HG03175 (cell line): Measurements from ENCODE around the gene SPTBN1.
"Not testable (repeated sequence)": the region's sequence is repeated elsewhere in the genome, so short reads cannot be mapped to it uniquely, and the experiment has no call there.

Experiments
- ATAC-seq: cut with Tn5 transposase; IDR thresholded peaks from one replicate; pipeline ENCODE4 v1.9.1; 2021; ENCODE audit warnings: mild to moderate bottlenecking, moderate library complexity; ENCODE audit not compliant: unreplicated experiment

The SPTBN1 gene

GRCh38 chr2:54468673-54469072 lies 12.5 kb downstream of the SPTBN1 start:
- no peak for ATAC-seq

GRCh38 chr2:54469484-54470053 lies 13.4 kb downstream of the SPTBN1 start:
- no peak for ATAC-seq

GRCh38 chr2:54470266-54470938 lies 14.3 kb downstream of the SPTBN1 start:
- no peak for ATAC-seq

- peak; percentile 78 for ATAC-seq
These were observed 15.1 kb downstream of the SPTBN1 start for GRCh38 chr2:54471221-54471711.

- ATAC-seq: no peak
These were observed 17.7 kb downstream of the SPTBN1 start for GRCh38 chr2:54473851-54474250.

- ATAC-seq: no peak
These were observed 19.2 kb downstream of the SPTBN1 start for GRCh38 chr2:54475285-54475684.

- no peak for ATAC-seq
These were observed 19.8 kb downstream of the SPTBN1 start for GRCh38 chr2:54475919-54476318.

- ATAC-seq: no peak
These were observed 20.7 kb downstream of the SPTBN1 start for GRCh38 chr2:54476852-54477251.

GRCh38 chr2:54477896-54478295 lies 21.8 kb downstream of the SPTBN1 start:
- no peak for ATAC-seq

GRCh38 chr2:54478899-54479298 lies 22.8 kb downstream of the SPTBN1 start:
- no peak for ATAC-seq

GRCh38 chr2:54479424-54479823 lies 23.3 kb downstream of the SPTBN1 start:
- ATAC-seq: no peak

- ATAC-seq: no peak
These were observed 23.9 kb downstream of the SPTBN1 start for GRCh38 chr2:54480025-54480424.

GRCh38 chr2:54481686-54482085 lies 25.6 kb downstream of the SPTBN1 start:
- ATAC-seq: no peak

- ATAC-seq: no peak
These were observed 26.6 kb downstream of the SPTBN1 start for GRCh38 chr2:54482715-54483114.

GRCh38 chr2:54483426-54483825 lies 27.3 kb downstream of the SPTBN1 start:
- ATAC-seq: no peak

- not testable (repeated sequence) for ATAC-seq
These were observed 29.6 kb downstream of the SPTBN1 start for GRCh38 chr2:54485756-54486155.

GRCh38 chr2:54486766-54487165 lies 30.6 kb downstream of the SPTBN1 start:
- no peak for ATAC-seq

- no peak for ATAC-seq
These were observed 34.7 kb downstream of the SPTBN1 start for GRCh38 chr2:54490863-54491262.

- no peak for ATAC-seq
These were observed 36.2 kb downstream of the SPTBN1 start for GRCh38 chr2:54492335-54492734.

- no peak for ATAC-seq
These were observed 38.0 kb downstream of the SPTBN1 start for GRCh38 chr2:54494087-54494486.

GRCh38 chr2:54496920-54497319 lies 40.8 kb downstream of the SPTBN1 start:
- ATAC-seq: no peak

- ATAC-seq: no peak
These were observed 41.9 kb downstream of the SPTBN1 start for GRCh38 chr2:54497763-54498680.
